Measurements from ENCODE around the gene SLC9A9.

The SLC9A9 gene

GRCh38 chr3:143439817-143440216, 408.5 kb downstream of the SLC9A9 start:
- Histone ChIP-seq H3K79me2 (ENCODE audit: low read length) (no peaks in the 10 kb centered on the region), H3K4me2 (ENCODE audit: low read depth, low read length) (no peak overlapping the region), H4K20me1 (ENCODE audit: insufficient read depth, low read length) (no peaks in the 10 kb centered on the region), H3K36me3 (replicated peaks; ENCODE audit: insufficient read depth, low read length) (no peaks in the 10 kb centered on the region), H3K9me3 (replicated peaks; ENCODE audit: insufficient read depth, low read length) (no peaks in the 10 kb centered on the region), H3K9me2 (replicated peaks; ENCODE audit: insufficient read depth, low read length) (no peaks in the 10 kb centered on the region), H3K27ac (ENCODE audit: low read length) (no peak overlapping the region), H2AFZ (ENCODE audit: low read length) (no peak overlapping the region), H3K27me3 (replicated peaks; ENCODE audit: insufficient read depth, low read length) (no peaks in the 10 kb centered on the region), H3F3A (ENCODE audit: insufficient read depth, low read length) (no peaks in the 10 kb centered on the region), H3K9ac (ENCODE audit: low read length) (no peak overlapping the region), H3K4me1 (ENCODE audit: low read length) (no peaks in the 10 kb centered on the region), H3K4me3 (ENCODE audit: low read length) (no peak overlapping the region)
- DNase-seq = no peak
- TF ChIP-seq, protein P1, sequence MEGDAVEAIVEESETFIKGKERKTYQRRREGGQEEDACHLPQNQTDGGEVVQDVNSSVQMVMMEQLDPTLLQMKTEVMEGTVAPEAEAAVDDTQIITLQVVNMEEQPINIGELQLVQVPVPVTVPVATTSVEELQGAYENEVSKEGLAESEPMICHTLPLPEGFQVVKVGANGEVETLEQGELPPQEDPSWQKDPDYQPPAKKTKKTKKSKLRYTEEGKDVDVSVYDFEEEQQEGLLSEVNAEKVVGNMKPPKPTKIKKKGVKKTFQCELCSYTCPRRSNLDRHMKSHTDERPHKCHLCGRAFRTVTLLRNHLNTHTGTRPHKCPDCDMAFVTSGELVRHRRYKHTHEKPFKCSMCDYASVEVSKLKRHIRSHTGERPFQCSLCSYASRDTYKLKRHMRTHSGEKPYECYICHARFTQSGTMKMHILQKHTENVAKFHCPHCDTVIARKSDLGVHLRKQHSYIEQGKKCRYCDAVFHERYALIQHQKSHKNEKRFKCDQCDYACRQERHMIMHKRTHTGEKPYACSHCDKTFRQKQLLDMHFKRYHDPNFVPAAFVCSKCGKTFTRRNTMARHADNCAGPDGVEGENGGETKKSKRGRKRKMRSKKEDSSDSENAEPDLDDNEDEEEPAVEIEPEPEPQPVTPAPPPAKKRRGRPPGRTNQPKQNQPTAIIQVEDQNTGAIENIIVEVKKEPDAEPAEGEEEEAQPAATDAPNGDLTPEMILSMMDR (IDR thresholded peaks at IDR 0.05; ENCODE audit: low read length) = no peak
- TF ChIP-seq EZH2phosphoT487 (IDR thresholded peaks at IDR 0.05; ENCODE audit: low read length) = no peak
- TF ChIP-seq EZH2 (optimal IDR thresholded peaks at IDR 0.05; ENCODE audit: low read depth, low read length) = no peak

- no peaks in the 10 kb centered on the region for H4K20me1 ChIP-seq (ENCODE audit: insufficient read depth, low read length)
- no peak overlapping the region for H3K4me3 ChIP-seq (ENCODE audit: low read length)
- no peak overlapping the region for H3K27ac ChIP-seq (ENCODE audit: low read length)
- H3F3A ChIP-seq (ENCODE audit: insufficient read depth, low read length) = no peaks in the 10 kb centered on the region
- DNase-seq = no peak
- no peaks in the 10 kb centered on the region for H3K79me2 ChIP-seq (ENCODE audit: low read length)
- H3K36me3 ChIP-seq (replicated peaks; ENCODE audit: insufficient read depth, low read length) = no peaks in the 10 kb centered on the region
- H3K9me3 ChIP-seq (replicated peaks; ENCODE audit: insufficient read depth, low read length) = no peaks in the 10 kb centered on the region
- no peaks in the 10 kb centered on the region for H3K4me1 ChIP-seq (ENCODE audit: low read length)
- H3K27me3 ChIP-seq (replicated peaks; ENCODE audit: insufficient read depth, low read length) = no peaks in the 10 kb centered on the region
- H3K9ac ChIP-seq (ENCODE audit: low read length) = no peak overlapping the region
- H2AFZ ChIP-seq (ENCODE audit: low read length) = no peak overlapping the region
- H3K4me2 ChIP-seq (ENCODE audit: low read depth, low read length) = no peak overlapping the region
- no peak for TF ChIP-seq EZH2phosphoT487 (IDR thresholded peaks at IDR 0.05; ENCODE audit: low read length)
- TF ChIP-seq, protein P1 (IDR thresholded peaks at IDR 0.05; ENCODE audit: low read length) = no peak
- no peak for TF ChIP-seq EZH2 (optimal IDR thresholded peaks at IDR 0.05; ENCODE audit: low read depth, low read length)
- no peaks in the 10 kb centered on the region for H3K9me2 ChIP-seq (replicated peaks; ENCODE audit: insufficient read depth, low read length)
These were observed 410.9 kb downstream of the SLC9A9 start for GRCh38 chr3:143437405-143437804.

- Histone ChIP-seq H3K36me3 (replicated peaks; ENCODE audit: insufficient read depth, low read length) (no peaks in the 10 kb centered on the region), H4K20me1 (ENCODE audit: insufficient read depth, low read length) (no peaks in the 10 kb centered on the region), H3K9me3 (replicated peaks; ENCODE audit: insufficient read depth, low read length) (no peaks in the 10 kb centered on the region), H3K79me2 (ENCODE audit: low read length) (no peaks in the 10 kb centered on the region), H3K27me3 (replicated peaks; ENCODE audit: insufficient read depth, low read length) (no peaks in the 10 kb centered on the region), H3K27ac (ENCODE audit: low read length) (no peak overlapping the region), H3K4me3 (ENCODE audit: low read length) (no peak overlapping the region), H2AFZ (ENCODE audit: low read length) (no peak overlapping the region), H3K4me2 (ENCODE audit: low read depth, low read length) (no peak overlapping the region), H3K4me1 (ENCODE audit: low read length) (no peaks in the 10 kb centered on the region), H3K9me2 (replicated peaks; ENCODE audit: insufficient read depth, low read length) (no peaks in the 10 kb centered on the region), H3F3A (ENCODE audit: insufficient read depth, low read length) (no peaks in the 10 kb centered on the region), H3K9ac (ENCODE audit: low read length) (no peak overlapping the region)
- TF ChIP-seq, protein P1 (IDR thresholded peaks at IDR 0.05; ENCODE audit: low read length) = no peak
- no peak for TF ChIP-seq EZH2 (optimal IDR thresholded peaks at IDR 0.05; ENCODE audit: low read depth, low read length)
- TF ChIP-seq EZH2phosphoT487 (IDR thresholded peaks at IDR 0.05; ENCODE audit: low read length) = no peak
- DNase-seq = no peak
These were observed 411.9 kb downstream of the SLC9A9 start for GRCh38 chr3:143436231-143436930.
